ENCODE results near the gene HSD17B13.

DNA sequence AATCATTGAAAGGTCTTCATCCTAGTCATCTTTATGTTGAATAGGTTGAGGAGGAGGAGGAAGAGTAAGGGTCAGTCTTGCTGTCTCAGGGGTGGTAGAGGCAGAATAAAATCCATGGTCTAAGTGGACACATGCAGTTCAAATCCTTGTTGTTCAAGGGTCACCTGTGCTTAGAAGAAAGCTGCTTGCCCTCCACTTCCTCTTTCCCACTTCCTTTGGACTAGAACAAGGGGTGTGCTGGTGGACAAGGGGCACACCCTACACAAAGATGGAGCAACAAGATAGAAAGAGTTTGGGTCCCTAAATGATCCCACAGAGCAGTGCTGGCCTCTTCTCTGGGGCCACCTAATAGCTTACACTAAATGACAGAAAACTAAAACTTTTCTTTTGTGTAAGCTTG is 47.9 kb downstream of the HSD17B13 start:
- TF ChIP-seq SMC3 (IDR thresholded peaks at IDR 0.05; ENCODE audit: low read depth, low read length) (no peak), POLR2A (IDR thresholded peaks at IDR 0.05; ENCODE audit: low read depth, low read length) (no peak), FOS (IDR thresholded peaks at IDR 0.05; ENCODE audit: low read depth, low read length) (no peak)
- TF ChIP-seq, protein P1, sequence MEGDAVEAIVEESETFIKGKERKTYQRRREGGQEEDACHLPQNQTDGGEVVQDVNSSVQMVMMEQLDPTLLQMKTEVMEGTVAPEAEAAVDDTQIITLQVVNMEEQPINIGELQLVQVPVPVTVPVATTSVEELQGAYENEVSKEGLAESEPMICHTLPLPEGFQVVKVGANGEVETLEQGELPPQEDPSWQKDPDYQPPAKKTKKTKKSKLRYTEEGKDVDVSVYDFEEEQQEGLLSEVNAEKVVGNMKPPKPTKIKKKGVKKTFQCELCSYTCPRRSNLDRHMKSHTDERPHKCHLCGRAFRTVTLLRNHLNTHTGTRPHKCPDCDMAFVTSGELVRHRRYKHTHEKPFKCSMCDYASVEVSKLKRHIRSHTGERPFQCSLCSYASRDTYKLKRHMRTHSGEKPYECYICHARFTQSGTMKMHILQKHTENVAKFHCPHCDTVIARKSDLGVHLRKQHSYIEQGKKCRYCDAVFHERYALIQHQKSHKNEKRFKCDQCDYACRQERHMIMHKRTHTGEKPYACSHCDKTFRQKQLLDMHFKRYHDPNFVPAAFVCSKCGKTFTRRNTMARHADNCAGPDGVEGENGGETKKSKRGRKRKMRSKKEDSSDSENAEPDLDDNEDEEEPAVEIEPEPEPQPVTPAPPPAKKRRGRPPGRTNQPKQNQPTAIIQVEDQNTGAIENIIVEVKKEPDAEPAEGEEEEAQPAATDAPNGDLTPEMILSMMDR (conservative IDR thresholded peaks at IDR 0.05; ENCODE audit: low read depth, low read length), result no peak

All from IMR-90 (cell line).